HuH-7 (cell line): ENCODE measurements around the gene PLA2G4D.

Experiments used
- DNase-seq: peaks from one replicate; pipeline ENCODE4 v3.0.0; 2011; ENCODE audit warnings: low spot score

Gene PLA2G4D, protein sequence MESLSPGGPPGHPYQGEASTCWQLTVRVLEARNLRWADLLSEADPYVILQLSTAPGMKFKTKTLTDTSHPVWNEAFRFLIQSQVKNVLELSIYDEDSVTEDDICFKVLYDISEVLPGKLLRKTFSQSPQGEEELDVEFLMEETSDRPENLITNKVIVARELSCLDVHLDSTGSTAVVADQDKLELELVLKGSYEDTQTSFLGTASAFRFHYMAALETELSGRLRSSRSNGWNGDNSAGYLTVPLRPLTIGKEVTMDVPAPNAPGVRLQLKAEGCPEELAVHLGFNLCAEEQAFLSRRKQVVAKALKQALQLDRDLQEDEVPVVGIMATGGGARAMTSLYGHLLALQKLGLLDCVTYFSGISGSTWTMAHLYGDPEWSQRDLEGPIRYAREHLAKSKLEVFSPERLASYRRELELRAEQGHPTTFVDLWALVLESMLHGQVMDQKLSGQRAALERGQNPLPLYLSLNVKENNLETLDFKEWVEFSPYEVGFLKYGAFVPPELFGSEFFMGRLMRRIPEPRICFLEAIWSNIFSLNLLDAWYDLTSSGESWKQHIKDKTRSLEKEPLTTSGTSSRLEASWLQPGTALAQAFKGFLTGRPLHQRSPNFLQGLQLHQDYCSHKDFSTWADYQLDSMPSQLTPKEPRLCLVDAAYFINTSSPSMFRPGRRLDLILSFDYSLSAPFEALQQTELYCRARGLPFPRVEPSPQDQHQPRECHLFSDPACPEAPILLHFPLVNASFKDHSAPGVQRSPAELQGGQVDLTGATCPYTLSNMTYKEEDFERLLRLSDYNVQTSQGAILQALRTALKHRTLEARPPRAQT

DNA sequence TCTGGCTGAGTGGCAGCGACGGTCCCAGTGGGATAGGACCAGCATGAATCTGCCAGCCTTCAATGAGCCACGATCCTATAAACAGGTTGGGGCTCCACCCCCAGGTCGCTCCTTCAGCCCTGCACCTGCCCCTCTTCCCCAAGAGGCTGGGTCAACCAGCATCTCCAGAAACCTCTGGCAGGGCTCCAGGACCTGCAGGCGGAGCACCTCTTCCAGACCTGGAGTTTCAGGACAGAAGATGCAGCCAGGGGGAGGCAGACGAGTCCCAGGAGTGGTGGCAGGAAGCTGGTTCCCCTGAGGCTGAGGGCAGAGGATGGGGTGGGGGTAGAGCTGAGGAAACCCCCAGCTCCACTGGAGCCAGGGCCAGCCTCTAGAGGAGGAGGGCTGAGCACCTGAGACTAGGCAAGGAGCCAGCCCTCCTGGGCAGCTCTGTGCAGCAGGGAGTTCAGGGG, at the start of gene PLA2G4D:
Gene PLA2G4D (minus strand): TSS at position 51 of the 452 bp plus-strand sequence. CDS start 103 bp downstream, outside the sequence.
- no peak for DNase-seq

DNA sequence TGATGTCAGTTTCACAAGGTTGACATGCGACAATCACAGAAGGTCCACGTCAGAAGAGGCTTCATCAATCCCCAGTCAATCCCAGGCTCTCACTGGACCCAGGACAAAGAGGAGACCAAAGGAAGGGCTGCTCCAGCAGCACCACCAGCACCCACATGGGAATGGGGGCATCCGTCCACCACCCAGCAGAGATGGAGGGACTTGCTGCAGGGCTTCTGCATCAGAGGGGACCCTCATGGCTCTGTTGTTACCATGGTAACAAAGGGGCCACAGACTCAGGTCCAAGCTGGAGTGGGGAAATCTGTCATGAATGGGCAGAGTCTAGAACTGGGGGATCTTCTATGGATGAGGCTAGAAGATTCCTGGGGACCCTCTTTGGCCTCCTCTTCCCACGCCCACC, 49.0 kb upstream of the PLA2G4D start:
- no peak for DNase-seq

DNA sequence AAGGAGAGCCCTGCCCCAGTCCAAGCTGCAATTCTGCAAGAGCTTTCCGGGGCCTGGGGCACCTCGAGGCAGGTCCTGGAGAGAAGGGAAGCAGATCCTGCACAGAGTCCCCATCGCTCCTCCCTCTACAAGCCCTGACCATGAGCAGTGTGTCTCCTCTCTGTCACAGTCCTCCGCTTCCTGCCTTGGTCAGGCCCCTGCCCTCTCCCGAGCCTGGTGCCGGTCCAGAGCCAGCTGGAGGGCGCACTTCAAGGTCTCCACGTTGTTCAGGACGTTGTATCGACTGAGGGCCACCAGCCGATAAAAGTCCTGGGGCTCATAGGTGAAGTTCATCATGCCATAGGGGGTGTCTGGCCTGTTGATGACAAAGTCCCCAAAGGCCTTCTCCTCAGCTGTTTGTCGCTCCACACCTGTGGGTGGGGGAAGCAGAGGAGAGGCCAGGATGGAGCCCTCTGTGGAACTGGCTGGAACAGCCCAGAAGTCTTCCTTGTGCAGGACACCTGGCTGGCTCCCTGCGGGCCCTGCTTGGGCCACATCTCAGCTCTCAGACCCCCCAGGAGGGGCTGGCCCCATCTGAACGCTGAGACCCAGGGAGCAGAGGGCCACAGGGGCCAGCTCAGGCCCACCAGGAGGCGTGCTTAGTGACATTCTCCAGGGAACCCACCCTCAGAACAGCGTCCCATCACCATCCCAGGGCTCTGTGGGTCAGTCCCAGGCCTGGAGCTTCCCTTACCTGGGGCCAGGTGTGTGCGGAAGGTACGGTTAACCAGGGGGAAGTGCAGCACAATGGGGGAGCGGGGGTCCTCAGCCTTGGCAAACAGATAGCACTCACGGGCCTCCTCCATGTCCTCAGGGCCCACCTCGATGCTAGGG, 47.7 kb upstream of the PLA2G4D start:
- no peak for DNase-seq

DNA sequence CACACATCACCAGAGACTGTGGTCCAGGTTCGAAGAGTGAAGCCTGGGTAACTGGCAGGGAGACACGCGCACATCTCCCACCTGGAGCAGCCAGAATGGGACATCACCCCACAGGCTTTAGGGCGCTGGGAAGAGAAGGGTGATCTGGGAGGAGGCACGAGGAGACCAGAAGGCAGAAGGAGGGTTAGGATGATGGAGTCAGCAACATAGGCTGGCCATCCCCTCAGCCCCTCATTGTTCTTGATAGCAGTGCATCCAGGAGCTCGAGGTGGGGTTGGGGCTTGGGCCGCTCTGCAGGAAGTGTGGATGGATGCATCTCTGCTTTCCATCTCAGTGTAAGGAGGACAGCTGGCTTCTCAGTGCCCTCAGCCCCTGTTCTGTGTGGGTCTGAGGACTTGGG, 46.9 kb upstream of the PLA2G4D start:
- no peak for DNase-seq

DNA sequence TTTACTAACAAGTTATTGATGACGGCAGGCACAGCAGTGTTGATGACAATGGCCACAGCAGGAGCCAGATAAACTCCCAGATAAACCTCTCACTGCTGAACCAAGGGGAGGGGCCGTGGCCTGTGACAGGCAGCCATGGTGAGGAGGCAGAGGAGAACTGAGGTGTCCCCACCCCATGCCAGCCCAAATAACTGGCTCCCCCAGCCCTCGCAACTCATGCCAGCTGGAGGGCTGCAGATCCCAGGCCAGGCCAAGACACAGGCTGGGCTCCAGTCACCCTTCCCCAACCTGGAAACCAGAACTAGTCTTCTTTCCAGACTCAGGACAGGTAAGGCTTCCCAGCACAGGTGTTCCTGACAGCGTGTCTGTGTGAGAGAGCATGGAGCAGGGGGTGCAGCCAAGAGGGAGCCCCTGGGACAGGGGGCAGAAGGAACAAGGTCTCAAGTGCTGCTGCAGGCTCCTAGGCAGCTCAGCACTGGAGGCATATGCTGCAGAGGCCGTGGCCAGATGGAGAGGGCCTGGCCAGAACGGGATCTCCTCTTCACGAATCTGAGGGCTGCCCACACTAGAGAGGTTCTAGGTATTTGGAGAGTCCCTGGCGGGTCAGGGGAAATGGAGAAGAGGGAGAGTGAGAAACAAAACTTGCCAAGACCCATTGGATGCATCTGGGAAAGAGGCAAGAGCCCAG, 46.2 kb upstream of the PLA2G4D start:
- no peak for DNase-seq

DNA sequence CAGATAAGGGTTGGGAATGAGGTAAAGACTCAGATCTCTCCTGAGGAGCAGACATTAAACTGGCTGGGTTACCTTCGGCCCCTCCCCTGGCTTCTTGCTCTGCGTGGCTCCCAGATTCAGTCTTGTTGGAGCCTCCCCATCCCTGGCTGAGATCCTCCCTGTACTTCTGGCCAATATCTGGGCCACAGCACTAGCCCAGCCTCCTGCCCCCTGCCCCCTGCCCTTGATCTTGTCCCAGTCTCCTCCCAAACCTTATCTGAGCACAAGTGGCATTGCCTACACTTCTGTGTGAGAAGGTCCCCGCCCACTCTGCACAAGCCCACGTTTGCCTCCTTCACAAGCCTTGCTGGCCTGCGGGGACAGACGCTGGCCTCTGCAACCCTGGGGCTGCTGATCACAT, 45.2 kb upstream of the PLA2G4D start:
- DNase-seq, result no peak

DNA sequence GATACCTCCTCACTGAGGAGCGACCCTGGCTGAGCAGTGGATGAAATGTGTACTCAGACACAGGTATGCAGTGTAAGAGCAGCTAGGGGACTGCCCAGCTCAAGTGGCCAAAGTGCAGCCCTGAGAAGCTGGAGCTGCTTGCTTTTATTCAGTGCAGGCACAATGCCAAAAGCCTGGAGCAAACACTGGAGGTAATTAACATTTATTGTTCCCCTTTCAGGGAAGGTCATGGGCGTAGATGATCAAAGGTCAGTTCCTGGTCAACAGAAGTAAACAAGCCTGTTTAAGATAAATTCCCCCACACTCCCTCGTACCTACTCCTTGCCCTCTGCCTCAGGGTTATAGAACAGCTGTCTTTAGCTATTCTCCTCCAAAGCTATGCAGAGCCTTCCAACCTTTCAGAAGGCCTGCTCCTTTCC, 44.6 kb upstream of the PLA2G4D start:
- DNase-seq, result no peak

DNA sequence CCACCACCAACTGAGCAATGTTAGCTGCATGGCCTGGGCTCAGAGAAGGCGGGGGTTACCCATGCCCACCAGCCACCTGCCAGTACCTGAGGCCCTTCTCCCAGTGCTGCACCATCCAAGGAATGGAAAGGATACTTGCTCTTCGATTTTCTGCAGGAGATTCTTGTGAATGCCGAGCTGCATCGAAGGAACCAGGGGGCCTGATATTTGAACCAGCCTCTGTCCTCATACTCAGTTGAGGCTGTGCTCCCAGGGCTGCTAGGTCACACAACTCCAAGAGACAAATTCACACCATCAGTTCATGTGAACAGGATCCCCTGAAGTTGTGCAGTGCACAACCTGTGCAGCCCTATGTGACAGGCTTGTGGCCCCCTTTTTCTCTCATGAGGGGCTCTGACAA, 44.0 kb upstream of the PLA2G4D start:
- no peak for DNase-seq

DNA sequence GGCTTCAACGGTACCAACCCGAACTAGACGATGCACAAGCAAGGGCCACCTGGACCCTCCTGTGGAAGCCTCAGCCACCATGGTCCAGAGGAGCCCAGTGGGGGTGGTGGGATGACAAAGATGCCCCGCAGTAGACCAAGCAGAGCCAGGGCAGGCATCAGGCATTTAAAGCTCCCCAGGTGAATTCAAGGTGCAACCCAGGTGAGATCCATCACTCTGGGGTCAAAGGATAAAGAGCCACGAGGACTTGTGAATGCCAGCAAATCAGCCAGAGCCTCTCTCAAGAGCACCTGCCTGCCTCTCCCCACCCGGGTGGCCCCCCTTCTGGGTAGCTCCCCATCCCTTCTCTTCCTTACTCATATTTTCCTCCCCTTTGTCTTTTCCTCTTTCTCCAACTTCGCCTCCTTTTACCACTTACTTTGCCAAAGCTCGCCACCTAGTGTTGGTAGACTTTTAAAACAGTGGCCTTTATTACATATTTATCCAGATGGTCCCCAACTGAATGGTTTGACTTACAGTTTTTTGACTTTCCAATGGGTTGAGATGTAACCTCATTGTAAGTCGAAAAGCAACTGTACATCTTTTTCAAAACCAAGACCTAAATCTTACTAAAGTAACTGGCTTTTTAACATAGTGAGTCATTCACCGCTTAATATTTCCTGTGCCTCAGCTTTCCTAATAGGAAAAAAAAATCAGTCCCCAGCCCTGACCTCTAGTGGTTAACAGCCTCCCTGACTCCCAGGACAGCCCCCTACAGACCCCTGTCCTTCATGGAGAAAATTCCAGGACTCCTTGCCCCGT, 43.3 kb upstream of the PLA2G4D start:
- no peak for DNase-seq

DNA sequence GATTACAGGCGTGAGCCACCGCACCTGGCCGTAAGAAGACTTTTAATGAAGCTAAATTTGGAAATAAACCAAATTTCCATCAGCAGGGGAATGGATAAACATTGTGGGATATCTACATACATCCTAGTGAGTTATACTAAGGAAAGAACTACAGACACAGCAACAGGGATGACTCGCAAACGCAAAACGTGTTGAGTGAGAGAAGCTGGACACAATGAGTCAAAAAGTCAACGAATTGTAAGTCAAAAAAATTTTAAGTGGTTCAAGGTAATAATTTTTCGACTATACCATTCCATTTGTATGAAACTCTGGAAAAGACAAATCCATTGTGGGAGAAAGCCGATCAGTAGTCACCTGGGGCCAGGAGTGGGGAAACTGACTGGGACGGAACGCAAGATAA, 42.2 kb upstream of the PLA2G4D start:
- no peak for DNase-seq

DNA sequence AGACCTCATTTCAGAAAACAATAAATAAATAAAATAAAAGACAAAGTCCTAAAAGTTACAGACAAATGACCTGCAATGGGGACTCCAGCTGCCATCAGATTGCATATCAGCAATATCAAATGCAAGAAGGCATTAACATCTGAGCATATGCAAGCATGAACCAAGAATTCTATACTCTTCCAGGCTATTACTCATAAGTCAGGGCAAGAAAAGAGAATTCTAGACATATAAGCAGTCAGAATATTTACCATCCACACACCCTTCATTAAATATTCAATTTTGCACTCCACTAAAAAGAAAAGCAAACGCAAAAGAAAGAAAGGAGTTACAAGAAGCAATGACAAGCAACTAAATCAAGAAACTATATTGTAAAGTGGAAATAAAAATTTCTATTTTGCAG, 41.0 kb upstream of the PLA2G4D start:
- DNase-seq, result no peak

DNA sequence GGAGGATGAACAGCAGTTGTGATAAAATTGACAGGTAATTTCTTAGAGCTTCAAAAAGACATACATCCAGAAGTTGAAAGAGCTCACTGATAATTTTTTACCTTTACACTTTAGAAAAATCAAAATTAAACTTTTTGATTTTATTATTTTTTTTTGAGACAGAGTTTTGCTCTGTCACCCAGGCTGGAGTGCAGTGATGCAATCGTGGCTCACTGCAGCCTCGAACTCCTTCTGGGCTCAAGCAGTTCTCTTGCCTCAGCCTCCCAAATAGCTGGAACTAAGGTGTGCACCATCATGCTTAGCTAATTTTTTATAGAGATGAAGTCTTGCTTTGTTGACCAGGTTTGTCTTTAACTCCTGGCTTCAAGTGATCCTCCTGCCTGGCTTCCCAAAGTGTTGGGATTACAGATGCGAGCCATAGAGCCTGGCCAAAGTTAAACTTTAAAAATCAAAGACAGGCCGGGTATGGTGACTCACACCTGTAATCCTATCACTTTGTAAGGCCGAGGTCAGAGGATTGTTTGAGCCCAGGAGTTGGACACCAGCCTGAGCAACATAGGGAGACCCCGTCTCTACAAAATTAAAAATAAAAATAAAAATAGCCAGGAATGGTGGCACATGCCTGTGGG, 40.4 kb upstream of the PLA2G4D start:
- no peak for DNase-seq

DNA sequence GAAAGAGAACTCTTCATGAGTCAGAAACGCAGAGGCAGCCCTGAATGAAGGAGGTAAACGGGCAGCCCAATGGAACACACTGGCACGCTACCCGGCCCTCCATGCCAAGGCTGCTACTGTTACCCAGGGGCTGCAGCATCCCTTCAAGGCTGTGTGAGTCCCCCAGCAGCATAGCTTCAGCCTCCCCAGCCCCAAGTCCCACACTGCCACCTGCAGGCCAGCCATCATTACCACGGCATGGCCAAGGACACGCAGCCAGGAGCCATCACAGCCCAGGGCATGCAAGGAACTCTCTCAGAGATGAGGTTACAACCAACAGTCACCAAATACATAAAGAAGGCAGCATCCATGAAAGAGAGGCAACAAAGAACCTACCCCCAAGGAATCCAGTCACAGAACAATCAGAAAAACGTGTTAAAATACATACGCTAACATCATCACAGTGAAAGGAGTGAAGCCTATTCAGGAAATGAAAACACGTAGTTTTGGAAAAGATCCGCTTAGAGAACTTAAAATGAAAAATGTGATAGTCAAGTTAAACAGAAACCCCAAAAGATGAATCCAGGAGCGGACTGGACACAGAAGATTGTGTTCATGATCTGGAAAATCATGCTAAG, 39.6 kb upstream of the PLA2G4D start:
- peak; percentile 42 for DNase-seq

DNA sequence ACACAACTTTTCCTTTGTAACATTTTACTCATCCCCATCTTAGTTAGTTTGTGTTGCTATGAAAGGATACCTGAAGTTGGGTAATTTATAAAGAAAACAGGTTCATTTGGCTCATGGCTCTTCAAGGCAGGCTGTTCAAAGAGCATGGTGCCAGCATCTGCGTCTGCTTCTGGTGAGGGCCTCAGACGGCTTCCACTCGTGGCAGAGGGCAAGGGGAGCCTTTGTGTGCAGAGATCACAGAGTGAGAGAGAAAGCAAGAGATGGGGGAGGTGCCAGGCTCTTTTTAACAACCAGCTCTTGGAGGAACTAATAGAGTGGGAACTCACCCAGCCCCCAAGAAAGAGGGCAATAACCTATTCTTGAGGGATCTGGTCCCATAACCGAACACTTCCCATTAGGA, 39.0 kb upstream of the PLA2G4D start:
- DNase-seq, result no peak

DNA sequence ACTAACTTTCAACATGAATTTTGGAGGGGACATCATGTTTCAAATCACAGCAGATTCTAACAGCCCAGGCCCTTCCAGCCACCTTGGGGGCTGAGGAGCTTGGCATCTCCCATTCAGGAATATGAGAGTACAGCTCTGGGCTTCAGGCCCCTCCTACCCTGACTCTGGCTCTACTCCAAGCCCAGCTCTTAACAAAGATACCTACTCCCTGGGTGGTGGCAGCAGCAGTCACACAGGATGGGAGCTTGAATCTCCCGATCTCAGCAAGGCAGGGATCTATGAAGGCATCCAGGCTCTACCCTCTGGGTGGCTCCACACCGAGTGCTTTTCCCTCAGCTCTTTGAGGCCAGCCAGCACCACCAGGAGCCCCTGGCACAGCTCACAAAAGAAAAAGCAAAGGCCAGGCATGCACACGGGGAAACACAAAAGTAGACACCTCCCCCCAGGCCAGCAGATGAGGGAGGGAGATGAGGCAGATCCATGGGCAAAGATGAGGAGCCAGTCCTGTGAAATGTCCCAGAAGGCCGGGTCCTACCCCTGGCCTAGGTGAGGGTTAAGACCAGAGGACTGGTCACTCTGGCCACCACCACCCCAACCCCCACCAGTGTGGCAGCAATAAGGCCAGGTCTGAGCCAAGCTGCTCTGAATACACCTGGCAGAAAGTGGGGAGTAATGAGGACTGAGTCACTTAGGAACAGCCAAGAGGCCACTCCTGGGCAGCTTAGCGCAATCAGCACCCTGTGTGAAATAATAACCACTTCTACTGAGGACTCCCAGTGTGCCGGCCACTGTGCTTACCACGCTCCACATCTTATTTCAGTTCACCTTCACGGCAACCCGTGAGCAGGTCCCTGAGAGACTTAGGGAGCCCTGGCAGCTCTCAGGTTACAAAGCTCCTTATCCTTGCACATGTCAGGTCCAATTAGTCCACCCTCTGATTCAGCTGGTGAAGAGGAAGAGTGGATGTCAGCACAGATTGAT, 37.8 kb upstream of the PLA2G4D start:
- no peak for DNase-seq

DNA sequence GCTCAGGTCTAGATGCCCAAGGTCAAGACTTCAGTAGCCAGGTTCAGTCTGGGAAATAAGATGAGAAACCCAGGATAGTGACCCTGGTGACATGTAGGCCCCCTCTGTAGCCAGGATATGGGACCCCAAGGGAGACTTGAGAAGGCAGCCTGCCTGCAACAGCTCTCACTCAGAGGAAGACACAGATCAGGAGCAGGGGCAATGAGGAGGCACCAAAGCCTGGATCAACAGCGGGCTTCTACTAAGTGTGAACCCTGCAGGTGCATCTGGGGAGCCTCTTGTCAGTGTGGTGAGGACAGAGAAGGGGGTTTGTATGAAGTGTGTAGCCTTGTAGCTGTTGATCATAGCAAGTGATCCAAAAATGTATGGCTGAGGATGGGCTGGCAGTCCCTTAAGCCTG, 36.6 kb upstream of the PLA2G4D start:
- no peak for DNase-seq

DNA sequence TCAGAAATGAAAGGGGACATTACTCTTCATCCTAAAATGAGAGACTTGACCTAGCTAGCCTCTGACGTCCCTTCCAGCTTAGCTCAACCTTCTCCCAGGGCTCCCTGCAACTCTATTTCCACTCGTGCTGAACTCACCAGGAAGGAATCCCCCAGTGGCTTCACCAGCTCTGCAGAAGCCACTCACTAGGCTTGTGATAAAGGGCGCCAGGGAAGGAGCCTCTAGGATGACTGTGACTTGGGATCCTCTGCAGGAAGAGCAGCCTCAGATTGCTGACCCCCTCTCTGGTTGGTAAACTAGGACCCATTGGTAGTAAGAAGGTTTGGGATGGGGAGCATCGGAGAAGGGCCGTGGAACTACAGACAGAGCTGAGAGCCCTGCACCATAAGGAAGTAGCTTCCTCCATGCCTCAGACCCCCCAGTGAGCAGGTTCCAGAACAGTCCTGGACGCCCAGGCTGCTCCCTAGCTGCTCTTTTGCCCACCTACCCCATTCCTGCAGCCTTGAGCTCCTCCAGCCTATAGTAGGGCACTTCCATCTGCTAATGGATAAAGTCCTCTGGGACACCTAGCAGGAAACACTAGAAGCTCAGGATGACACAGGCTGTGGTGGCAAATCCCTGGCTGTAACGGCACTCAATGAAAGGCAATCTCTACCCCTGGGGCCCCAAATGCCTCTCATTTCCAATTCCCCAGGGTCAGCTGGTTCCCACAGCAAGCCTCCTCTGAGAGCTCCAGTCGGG, 36.1 kb upstream of the PLA2G4D start:
- no peak for DNase-seq

DNA sequence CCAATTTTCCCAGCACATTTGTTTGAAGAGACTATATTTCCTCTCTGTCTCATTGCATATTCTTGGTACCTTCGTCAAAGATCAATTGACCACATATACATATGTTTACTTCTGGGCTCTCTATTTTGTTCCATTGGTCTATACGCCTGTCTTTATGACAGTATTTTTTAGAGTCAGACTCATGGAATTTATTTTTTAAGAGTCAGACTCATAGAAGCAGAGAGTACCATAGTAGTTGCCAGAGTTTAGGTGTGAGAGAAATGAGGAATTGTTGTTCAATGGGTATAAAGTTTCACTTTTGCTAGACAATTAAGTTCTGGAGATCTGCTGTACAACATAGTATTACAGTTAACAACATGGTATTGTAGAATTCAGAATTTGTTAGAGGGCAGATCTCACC, 35.0 kb upstream of the PLA2G4D start:
- no peak for DNase-seq
